ENCODE measurements around the gene TTC28. TPM values are rescaled to one million over a fixed set of nuclear protein-coding genes. Genes with fewer than 3 reads are reported as not detected.
A peak's percentile ranks its signal among the peaks of the same experiment; 100 is the strongest.

TTC28 gene
- total RNA-seq, 2 donors from 2014 or later: 0.03 to 0.28 TPM

DNA sequence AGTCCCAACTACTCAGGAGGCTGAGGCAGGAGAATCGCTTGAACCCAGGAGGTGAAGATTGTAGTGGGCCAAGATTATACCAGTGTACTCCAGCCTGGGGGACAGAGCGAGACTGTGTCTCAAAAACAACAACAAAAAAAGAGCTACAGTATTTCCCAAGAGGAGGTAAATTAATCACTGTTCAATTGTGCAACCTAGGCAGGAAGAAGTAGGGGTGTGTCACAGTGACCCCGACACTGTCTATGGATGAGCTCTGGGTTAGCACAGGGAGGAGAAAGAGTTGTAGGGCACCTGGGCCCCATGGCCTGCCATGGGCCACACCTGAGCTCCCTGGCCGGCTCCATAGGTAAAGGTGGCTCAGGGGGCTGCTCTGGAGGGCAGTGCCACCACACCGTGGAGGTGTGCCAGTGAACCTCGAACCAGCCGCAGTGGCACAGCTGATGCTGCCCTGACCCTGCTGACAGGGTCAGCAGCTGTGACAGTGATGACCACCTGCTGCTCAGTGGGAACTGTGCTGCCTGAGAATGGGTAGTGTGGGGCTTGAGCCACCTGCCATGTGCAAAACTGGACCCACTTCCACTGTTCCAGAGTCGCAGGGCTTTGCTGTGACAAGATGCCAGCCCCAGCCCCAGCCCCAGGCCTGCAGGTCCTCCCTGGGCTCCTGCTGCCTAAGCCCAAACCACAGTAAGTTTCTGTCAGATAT lies 676.6 kb downstream of the TTC28 start:
- Mint-ChIP-seq H3K27me3 (no peaks in the 10 kb centered on the region), H3K36me3 (ENCODE audit: low read depth) (no peaks in the 10 kb centered on the region), H3K4me3 (no peak overlapping the region), H3K9me3 (no peaks in the 10 kb centered on the region), H3K4me1 (no peaks in the 10 kb centered on the region), H3K27ac (no peak overlapping the region)
- no peak for ATAC-seq (replicated peaks)

DNA sequence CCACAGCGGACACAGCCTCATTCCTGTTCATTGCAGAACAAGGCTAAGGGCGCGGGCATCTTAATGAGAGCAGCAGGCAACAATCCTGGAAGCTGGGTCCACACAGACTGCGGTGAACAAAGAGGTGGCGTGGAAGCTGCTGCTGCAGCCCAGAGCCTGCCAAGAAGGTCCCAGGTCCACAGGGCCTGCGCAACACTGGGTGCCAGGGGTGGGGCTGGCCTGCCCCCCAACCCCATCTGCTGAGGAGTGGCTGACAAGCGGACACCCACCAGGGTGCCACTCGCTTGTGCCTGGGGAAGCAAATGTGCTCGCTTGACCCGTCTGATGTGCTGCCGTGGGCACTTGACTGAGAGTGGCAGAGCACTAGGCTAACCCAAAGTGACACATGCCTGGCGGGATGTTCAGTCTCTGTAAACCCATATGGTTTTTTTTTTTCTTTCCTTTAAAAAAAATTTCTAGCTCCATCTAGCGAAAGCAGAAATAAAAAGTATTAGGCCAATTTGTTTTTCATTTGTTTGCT lies 677.4 kb downstream of the TTC28 start:
- H3K4me3 Mint-ChIP-seq: no peak overlapping the region
- H3K27ac Mint-ChIP-seq: no peak overlapping the region
- H3K27me3 Mint-ChIP-seq: no peaks in the 10 kb centered on the region
- H3K9me3 Mint-ChIP-seq: no peaks in the 10 kb centered on the region
- no peaks in the 10 kb centered on the region for H3K36me3 Mint-ChIP-seq (ENCODE audit: low read depth)
- no peak for ATAC-seq (replicated peaks)
- no peaks in the 10 kb centered on the region for H3K4me1 Mint-ChIP-seq

DNA sequence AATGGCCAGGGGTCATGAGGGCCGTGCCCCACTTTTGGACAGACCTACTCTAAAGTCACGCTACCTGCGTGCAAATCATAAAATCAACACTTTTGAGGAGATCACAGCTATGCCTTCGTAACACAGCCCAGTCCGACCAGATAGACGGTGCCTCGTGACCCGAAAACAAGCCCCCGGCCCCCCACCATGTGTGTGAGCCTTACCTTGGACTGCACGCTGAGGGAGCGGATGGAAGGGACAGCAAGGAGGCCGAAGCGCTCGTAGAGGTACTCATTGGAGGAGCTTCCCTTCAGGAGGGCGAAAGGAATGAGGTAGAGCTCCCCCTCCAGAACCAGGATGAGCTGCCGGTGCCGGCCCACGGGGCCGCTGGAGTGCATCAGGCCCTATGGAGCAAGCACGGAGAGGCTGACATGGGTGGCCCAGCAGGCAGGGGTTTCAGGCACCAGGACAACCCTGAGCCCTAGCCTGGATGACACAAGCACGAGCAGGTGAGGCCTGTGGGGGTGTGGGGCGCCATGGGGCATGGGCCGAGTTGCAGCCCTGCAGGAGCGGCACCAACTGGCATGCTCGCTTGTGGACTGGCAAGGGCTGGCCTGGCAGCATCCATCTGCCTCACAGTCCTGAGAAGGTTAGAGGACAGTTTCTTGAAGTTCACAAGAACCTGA lies 678.3 kb downstream of the TTC28 start:
- Mint-ChIP-seq H3K27me3 (no peaks in the 10 kb centered on the region), H3K4me3 (no peak overlapping the region), H3K36me3 (ENCODE audit: low read depth) (no peaks in the 10 kb centered on the region), H3K27ac (no peak overlapping the region), H3K4me1 (no peaks in the 10 kb centered on the region), H3K9me3 (no peaks in the 10 kb centered on the region)
- ATAC-seq (replicated peaks): no peak

DNA sequence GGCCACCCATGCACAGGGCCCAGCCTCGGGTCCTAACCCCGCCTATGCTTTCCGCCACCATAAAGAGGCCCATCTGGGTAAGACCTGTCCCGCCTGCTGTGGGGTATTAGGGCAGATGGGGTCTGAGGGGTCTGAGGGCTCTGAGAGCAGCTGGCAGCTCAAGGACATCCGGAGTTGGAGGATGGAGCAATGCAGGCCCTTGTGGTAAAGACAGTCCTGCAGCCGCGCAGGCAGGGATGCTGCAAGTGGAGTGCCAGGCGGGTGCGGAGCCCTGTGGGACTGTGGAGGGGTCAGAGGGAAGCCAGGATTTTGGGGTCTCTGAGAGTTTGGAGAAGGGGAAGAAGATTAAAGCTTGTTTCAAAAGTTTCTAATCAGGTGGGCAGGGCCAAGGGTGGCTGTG lies 679.3 kb downstream of the TTC28 start:
- H3K36me3 Mint-ChIP-seq (ENCODE audit: low read depth): no peaks in the 10 kb centered on the region
- H3K27ac Mint-ChIP-seq: no peak overlapping the region
- no peaks in the 10 kb centered on the region for H3K9me3 Mint-ChIP-seq
- H3K4me3 Mint-ChIP-seq: no peak overlapping the region
- H3K27me3 Mint-ChIP-seq: no peaks in the 10 kb centered on the region
- H3K4me1 Mint-ChIP-seq: no peaks in the 10 kb centered on the region
- ATAC-seq (replicated peaks): no peak

DNA sequence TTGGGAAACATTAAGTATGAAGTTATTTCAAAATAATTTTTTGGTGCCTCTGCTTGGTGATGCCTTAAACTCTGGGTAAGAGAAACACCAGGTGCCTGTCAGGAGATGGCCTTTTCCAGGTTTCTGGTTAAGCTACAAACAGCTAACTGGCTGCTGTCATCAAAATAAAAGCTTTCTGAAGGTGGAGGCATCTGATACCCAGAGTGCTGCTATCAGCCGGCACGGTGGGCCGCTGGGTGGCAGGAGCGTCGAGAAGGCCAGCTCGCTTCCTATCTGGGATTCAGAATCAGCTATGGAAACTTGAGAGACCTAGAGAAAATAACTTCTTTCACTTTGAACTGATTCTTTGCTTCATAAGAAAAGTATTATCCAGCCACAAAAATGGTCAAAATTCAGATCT lies 679.8 kb downstream of the TTC28 start:
- no peak overlapping the region for H3K27ac Mint-ChIP-seq
- H3K36me3 Mint-ChIP-seq (ENCODE audit: low read depth): no peaks in the 10 kb centered on the region
- no peak overlapping the region for H3K4me3 Mint-ChIP-seq
- no peaks in the 10 kb centered on the region for H3K4me1 Mint-ChIP-seq
- H3K9me3 Mint-ChIP-seq: no peaks in the 10 kb centered on the region
- H3K27me3 Mint-ChIP-seq: no peaks in the 10 kb centered on the region
- no peak for ATAC-seq (replicated peaks)

DNA sequence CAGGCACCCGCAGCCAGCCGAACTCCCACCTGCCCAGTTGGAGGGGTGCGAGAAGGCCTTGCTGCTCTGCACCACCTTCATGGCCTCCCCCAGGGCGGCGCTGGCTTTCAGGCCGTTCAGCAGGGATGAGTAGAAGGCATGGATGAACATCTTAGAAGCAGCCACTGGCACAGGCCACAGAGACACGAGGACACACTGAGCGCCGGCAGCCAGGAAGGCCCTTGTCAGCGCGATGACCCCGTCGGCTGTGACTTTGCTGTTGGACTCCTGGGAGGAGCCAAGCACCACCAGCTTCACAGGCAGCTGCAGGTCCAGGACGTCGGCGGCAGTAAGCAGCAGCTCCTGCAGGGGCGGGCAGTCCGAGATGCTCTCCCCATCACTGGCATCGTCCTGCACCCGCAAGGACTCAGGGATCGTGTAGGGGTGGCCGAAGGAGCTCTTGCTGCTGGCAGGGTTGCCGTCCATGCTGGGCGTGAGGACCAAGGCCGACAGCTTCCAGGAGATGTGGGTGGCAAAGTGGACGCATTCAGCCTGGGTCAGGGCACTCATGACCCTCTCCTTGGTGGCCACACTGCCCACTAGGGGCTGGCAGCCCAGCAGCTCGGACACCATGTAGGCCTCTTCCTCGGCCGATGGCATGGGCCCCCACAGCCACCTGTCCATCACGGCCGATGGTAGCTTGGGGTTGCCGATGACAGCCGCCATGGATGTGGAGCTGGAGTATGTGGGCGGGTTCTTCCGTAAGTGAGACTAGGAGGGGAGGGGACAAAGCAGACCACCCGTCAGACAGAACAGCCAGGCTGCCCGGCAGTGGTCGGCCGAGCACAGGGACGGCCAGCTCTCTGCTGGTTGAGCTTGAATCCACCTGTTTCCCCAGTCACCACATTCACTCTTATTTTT lies 680.9 kb downstream of the TTC28 start:
- no peaks in the 10 kb centered on the region for H3K27me3 Mint-ChIP-seq
- H3K27ac Mint-ChIP-seq: no peak overlapping the region
- H3K9me3 Mint-ChIP-seq: no peaks in the 10 kb centered on the region
- no peaks in the 10 kb centered on the region for H3K36me3 Mint-ChIP-seq (ENCODE audit: low read depth)
- no peaks in the 10 kb centered on the region for H3K4me1 Mint-ChIP-seq
- ATAC-seq (replicated peaks): no peak
- H3K4me3 Mint-ChIP-seq: no peak overlapping the region

DNA sequence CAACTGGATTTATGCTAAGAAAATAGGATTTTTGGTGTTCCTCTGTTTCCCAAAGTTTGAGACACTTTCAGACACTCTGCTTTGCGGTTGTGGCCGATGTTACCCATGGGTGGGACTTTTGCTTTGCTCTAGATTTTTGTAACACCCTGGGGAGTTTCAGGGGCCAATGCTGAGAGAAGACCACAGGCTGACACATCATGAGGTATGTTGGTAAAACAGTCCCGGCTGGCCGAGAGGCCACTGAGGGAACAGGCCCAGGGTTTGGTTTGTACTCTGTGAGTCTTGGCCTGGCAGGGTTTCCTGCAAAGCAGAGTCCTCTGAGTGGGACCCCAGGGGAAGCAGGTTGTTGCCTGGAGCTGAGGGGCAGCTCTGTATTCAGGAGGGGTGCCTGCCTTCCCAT lies 682.1 kb downstream of the TTC28 start:
- H3K4me3 Mint-ChIP-seq: no peak overlapping the region
- no peaks in the 10 kb centered on the region for H3K4me1 Mint-ChIP-seq
- H3K36me3 Mint-ChIP-seq (ENCODE audit: low read depth): no peaks in the 10 kb centered on the region
- no peak for ATAC-seq (replicated peaks)
- H3K27me3 Mint-ChIP-seq: no peaks in the 10 kb centered on the region
- no peak overlapping the region for H3K27ac Mint-ChIP-seq
- H3K9me3 Mint-ChIP-seq: no peaks in the 10 kb centered on the region

DNA sequence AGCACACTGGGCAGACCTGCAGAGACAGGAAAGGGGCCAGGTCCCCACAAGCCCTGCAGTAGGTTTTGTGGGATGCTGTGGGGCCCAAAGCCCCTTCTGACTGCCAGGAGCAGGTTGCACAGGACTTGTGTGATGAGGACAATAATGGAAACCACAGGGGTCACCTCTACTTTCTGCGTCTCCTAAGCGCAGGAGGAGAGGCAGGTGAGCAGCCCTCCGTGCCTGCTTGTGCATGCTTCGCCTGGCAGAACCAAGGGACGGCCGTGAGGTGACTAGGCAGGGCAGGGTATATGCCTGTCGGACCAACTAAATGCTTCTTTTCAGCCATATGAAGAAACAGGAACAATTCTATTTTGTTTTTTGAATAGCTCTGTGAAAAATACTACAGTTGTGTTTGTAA lies 682.7 kb downstream of the TTC28 start:
- no peaks in the 10 kb centered on the region for H3K9me3 Mint-ChIP-seq
- no peaks in the 10 kb centered on the region for H3K36me3 Mint-ChIP-seq (ENCODE audit: low read depth)
- ATAC-seq (replicated peaks): no peak
- H3K4me3 Mint-ChIP-seq: no peak overlapping the region
- H3K27ac Mint-ChIP-seq: no peak overlapping the region
- H3K4me1 Mint-ChIP-seq: no peaks in the 10 kb centered on the region
- H3K27me3 Mint-ChIP-seq: no peaks in the 10 kb centered on the region

DNA sequence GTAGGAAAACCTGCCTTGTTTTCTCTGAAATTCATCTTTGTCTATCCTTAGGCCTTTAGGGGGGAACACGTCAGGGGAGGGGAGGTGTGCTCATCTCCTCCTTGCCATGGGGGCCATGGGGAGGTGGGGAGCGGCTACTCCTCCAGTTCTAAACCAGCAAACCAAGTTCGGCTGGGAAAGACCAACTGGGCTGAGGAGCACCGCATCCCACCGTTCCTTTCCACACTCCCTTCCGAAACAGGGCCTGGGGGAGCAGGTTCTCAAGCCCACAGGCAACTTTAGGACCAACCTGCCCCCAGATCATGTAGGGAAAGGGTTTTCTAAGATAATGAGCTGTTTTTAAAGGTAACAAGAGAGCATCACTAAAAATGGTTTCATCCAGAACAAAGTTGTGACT lies 683.1 kb downstream of the TTC28 start:
- H3K4me1 Mint-ChIP-seq: no peaks in the 10 kb centered on the region
- H3K9me3 Mint-ChIP-seq: no peaks in the 10 kb centered on the region
- no peak for ATAC-seq (replicated peaks)
- H3K27me3 Mint-ChIP-seq: no peaks in the 10 kb centered on the region
- no peak overlapping the region for H3K27ac Mint-ChIP-seq
- no peaks in the 10 kb centered on the region for H3K36me3 Mint-ChIP-seq (ENCODE audit: low read depth)
- no peak overlapping the region for H3K4me3 Mint-ChIP-seq

DNA sequence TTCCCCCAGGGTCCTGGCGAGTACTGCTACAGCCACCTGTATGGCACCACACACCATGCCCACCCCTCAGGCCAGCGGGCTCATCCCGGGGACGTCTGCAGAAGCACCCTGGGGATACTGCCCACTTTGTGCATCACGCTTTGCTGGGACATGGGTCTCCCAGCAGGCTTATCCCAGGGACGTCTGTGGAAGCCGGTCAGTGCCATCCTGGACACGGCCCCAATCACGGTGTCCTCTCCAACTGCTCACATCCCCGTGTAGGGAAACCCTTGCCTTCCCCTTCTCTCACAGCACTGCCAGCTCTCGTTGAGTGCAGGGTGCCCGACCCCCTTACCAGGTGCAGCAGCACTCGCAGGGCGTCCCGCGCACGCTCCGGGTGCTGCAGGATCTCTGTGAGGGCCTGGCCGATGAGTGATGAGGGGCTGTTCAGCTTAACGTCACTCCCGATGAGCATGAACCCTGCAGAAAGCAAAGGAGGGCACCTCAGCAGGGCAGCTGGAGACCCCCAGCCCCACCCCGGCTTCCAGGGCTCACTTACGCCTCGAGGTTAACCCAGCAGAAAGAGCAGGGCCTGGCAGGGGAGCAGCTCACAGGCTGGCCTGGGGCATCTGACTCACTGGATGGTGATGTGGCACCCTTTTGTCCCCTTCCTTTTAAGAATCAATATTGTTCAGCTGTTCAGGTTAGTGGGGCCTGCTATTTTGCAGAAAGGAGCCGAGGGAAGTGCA lies 683.7 kb downstream of the TTC28 start:
- Mint-ChIP-seq H3K27me3 (no peaks in the 10 kb centered on the region), H3K36me3 (ENCODE audit: low read depth) (no peaks in the 10 kb centered on the region), H3K9me3 (no peaks in the 10 kb centered on the region), H3K4me1 (no peaks in the 10 kb centered on the region), H3K4me3 (no peak overlapping the region), H3K27ac (no peak overlapping the region)
- ATAC-seq (replicated peaks): no peak

DNA sequence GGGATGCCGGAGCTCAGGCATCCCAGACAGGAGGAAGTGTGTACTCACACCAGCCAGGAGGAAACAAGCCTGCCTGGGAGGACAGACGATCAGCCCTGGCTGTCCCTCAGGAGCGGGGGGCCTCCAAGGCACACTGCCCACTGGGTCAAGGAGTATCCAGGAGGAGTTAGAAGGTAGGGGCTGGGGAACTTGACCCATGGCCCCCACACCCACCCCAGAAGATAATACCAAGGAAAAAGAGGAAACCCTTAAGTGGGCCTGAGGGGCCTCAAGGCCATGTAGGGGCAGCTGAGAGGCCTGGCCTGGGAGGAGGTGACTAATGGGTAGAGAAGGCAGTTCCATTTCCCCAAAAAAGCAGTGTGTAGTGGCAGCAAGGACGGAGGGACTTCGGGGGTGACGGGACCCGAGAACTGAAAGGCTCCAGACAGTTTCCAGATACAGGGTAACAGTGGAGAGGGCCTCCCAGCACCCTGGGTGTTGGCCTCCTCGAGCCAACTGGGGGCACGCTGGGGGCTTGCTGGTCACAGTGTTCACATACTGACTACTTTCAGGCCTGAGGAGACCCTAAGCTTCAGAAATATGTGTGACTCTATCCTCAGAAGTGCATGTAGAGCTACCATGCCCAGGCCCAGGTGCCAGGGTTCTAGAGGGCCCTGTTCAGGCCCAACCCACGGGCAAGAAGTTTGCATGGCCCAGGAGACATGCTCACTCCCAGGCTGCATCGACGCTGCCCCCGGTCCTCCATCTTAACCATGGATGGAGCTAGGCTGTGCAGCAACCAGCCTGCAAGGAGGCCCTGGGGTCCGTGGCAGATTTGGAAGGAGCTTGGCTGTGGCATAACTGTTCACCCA lies 684.9 kb downstream of the TTC28 start:
- H3K36me3 Mint-ChIP-seq (ENCODE audit: low read depth): no peaks in the 10 kb centered on the region
- H3K9me3 Mint-ChIP-seq: no peaks in the 10 kb centered on the region
- H3K4me3 Mint-ChIP-seq: no peak overlapping the region
- ATAC-seq (replicated peaks): no peak
- H3K4me1 Mint-ChIP-seq: no peaks in the 10 kb centered on the region
- H3K27ac Mint-ChIP-seq: peak overlapping the region; percentile 6
- H3K27me3 Mint-ChIP-seq: no peaks in the 10 kb centered on the region

DNA sequence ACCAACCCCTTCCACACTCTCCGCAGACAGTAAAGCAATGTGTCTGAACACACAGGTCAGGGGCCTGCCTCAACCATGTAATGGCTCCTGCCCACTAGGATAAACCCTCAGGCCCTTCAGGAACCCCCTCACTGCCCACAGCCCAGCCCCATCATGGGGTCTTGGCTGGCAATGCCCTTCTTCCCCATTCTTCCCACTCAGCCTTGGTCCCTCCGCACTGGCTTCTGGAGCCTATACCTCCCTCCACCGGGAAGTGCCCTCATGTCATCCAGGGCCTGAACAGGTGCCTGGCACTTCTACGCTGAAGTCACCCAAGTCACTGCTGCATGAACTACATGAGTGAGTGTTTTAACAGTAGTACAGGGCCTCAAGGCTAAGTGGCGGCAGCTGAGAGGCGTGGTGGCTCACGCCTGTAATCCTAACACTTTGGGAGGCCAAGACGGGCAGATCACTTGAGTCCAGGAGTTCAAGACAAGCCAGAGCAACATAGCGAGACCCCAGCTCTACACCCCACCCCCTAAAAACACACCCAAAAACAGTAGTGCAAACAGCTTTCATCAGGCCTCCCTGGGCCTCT lies 685.8 kb downstream of the TTC28 start:
- H3K27ac Mint-ChIP-seq: peak overlapping the region; percentile 6
- no peaks in the 10 kb centered on the region for H3K4me1 Mint-ChIP-seq

DNA sequence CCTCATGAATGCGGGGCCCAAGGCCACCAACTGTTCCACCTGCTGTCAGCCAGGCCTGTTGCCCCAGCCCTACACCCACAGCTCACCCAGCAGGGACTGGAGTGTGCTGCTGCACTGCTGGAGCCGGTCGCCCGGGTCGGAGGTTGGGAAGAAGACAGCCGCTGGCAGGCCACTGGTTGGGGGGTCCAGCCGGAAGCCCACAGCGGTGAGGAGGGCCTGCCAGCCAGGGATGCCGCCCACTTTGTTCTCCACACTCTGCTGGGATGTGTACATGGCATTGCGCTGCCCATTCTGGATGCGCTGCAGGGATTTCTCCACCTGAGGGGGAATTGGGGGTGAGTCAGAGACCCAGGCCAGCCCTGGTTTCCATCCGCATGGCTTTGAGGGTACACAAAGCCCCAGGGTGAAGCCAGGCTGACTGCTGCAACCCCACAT lies 686.4 kb downstream of the TTC28 start:
- no peak overlapping the region for H3K4me3 Mint-ChIP-seq
- no peaks in the 10 kb centered on the region for H3K36me3 Mint-ChIP-seq (ENCODE audit: low read depth)
- no peaks in the 10 kb centered on the region for H3K27me3 Mint-ChIP-seq
- no peaks in the 10 kb centered on the region for H3K9me3 Mint-ChIP-seq
- no peaks in the 10 kb centered on the region for H3K4me1 Mint-ChIP-seq
- H3K27ac Mint-ChIP-seq: no peak overlapping the region
- ATAC-seq (replicated peaks): no peak

More for the DNA sequence above, 685.8 kb downstream of the TTC28 start:
- H3K36me3 Mint-ChIP-seq (ENCODE audit: low read depth): no peaks in the 10 kb centered on the region
- ATAC-seq (replicated peaks): no peak
- H3K27me3 Mint-ChIP-seq: no peaks in the 10 kb centered on the region
- no peaks in the 10 kb centered on the region for H3K9me3 Mint-ChIP-seq
- no peak overlapping the region for H3K4me3 Mint-ChIP-seq

Measured in activated T-helper 17 cell treated with anti-CD3 and anti-CD28 coated beads, Interleukin-2, amount 50 U/mL, for 72 hours (primary cell).